Stomach (tissue), 4 donors: Measurements from ENCODE around the gene DNM1.

Experiments
- POLR2A ChIP-seq, 4 donors: fragments of 450-650 bp; IDR thresholded peaks; one replicate each; pipeline ENCODE4 v1.6.1; 2016; ENCODE audit warnings: antibody characterized with exemption in 4 of 4, control low read depth in 2 of 4, mild to moderate bottlenecking in 1 of 4, moderate library complexity in 1 of 4
- TF ChIP-seq, protein P1 (sequence below), 7 experiments: fragments of 450-650 bp in 4 of 7; fragments of 200-600 bp in 3 of 7; sonication (generic) in 3 of 7; IDR thresholded peaks; one replicate each; pipeline ENCODE4 v1.5.1; 2016 to 2019; ENCODE audit warnings: antibody characterized with exemption in 7 of 7, control low read depth in 2 of 7, mild to moderate bottlenecking in 1 of 7

DNA sequence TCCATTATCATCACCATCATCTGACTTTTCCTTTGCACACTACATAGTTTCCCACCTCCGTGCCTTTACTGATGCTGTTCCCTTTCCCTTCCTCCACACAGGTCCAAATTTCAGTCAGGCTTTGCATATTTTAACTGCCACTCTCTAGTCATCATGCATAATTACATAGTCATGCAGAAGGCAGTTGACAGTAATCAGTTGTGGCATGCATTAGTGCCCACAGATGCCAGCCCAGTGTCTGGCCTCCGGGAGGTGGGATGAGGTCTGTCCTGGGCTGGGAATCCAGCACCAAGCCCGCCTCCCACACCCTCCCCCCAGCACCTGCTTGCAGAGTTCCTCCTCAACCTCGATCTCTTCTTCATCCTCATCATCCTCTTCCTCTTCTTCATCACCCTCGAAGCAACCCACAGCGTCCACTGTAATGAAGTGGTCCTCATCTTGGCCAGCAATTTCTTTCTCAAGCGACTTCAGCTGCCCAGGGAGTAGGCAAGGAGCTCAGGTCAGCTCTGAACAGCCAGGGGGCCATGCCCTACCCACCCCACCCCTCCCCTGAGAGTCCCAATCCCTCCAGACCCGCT is 34.4 kb upstream of the DNM1 start:
- TF ChIP-seq, protein P1, sequence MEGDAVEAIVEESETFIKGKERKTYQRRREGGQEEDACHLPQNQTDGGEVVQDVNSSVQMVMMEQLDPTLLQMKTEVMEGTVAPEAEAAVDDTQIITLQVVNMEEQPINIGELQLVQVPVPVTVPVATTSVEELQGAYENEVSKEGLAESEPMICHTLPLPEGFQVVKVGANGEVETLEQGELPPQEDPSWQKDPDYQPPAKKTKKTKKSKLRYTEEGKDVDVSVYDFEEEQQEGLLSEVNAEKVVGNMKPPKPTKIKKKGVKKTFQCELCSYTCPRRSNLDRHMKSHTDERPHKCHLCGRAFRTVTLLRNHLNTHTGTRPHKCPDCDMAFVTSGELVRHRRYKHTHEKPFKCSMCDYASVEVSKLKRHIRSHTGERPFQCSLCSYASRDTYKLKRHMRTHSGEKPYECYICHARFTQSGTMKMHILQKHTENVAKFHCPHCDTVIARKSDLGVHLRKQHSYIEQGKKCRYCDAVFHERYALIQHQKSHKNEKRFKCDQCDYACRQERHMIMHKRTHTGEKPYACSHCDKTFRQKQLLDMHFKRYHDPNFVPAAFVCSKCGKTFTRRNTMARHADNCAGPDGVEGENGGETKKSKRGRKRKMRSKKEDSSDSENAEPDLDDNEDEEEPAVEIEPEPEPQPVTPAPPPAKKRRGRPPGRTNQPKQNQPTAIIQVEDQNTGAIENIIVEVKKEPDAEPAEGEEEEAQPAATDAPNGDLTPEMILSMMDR (IDR thresholded peaks at IDR 0.05): no peak
- no peak for TF ChIP-seq POLR2A (IDR thresholded peaks at IDR 0.05)
